K562 (cell line): ENCODE data around the gene RBM4B. TPM values are rescaled to one million over a fixed set of nuclear protein-coding genes. Genes with fewer than 3 reads are reported as not detected.
"Not testable (repeated sequence)": the region's sequence is repeated elsewhere in the genome, so short reads cannot be mapped to it uniquely, and the experiment has no call there.

Experiments used
- ATAC-seq: fragments of 200-7000 bp; cut with Tn5 transposase; 3 replicates; pipeline ENCODE4 v1.9.1; 2020; ENCODE audit warnings: moderate library complexity
- BruUV-seq: library from RNA; stranded (reverse); fragments of 400-500 nt; replicated peaks from 2 replicates; lab custom pipeline; 2021; lab: Mats Ljungman, UMichigan
- CTCF ChIA-PET: fragments of 300-600 bp; formaldehyde crosslinking; extraction: SDS; loops from one replicate; lab custom pipeline; 2021; ENCODE audit warnings: low intra/inter-chr PET ratio; lab: Yijun Ruan, JAX
- POLR2A ChIA-PET: fragments of 300-600, 350-650 bp; sonication (Branson Sonifier 250); formaldehyde crosslinking; extraction: SDS; loops from one replicate; lab custom pipeline; 2021; ENCODE audit warnings: antibody characterized with exemption, inconsistent platforms; lab: Yijun Ruan, JAX
- DNase-seq, 4 experiments: peaks; one replicate each; pipeline versions ENCODE4 v3.0.0 to v3.0.0-alpha.2; 2011 to 2018; ENCODE audit warnings: low spot score in 3 of 4, mixed read lengths in 3 of 4; ENCODE audit errors: extremely low read depth in 1 of 4
- FAIRE-seq: peaks from 2 replicates; lab custom pipeline; 2011; peaks lifted over from hg19 to GRCh38; lab: Jason Lieb, UNC
- H2AFZ ChIP-seq: 2 replicates; pipeline ENCODE4 v1.6.0; 2011; ENCODE audit warnings: low read depth, low read length, control low read depth, inconsistent platforms
- H3K27ac ChIP-seq: fragments of 200-600 bp; 3 replicates; pipeline ENCODE4 v1.8.0; 2011; ENCODE audit warnings: low read depth, mild to moderate bottlenecking, control low read depth, inconsistent platforms, low read length, moderate library complexity, mixed read lengths; ENCODE audit errors: extremely low read depth
- H3K27me3 ChIP-seq, 2 experiments: fragments of 300-600 bp in 1 of 2; 2 replicates in 1 of 2; 3 replicates in 1 of 2; pipeline versions ENCODE4 v1.6.0 to v1.8.0; 2011; ENCODE audit warnings: inconsistent platforms in 2 of 2, low read length in 2 of 2, mild to moderate bottlenecking in 1 of 2, mixed read lengths in 1 of 2, moderate library complexity in 1 of 2; ENCODE audit not compliant: control insufficient read depth in 2 of 2, insufficient read depth in 2 of 2
- H3K36me3 ChIP-seq: fragments of 300-600 bp; 3 replicates; pipeline ENCODE4 v1.8.0; 2011; ENCODE audit warnings: mild to moderate bottlenecking, low read length, inconsistent platforms; ENCODE audit not compliant: control insufficient read depth, insufficient read depth
- H3K4me1 ChIP-seq, 2 experiments: fragments of 200-600 bp in 1 of 2; replicated peaks in 1 of 2; 2 replicates in 1 of 2; 3 replicates in 1 of 2; pipeline versions ENCODE4 v1.5.1 to v1.8.0; 2011; ENCODE audit warnings: inconsistent platforms in 2 of 2, low read length in 2 of 2, mild to moderate bottlenecking in 1 of 2, mixed read lengths in 1 of 2, moderate library complexity in 1 of 2; ENCODE audit not compliant: control insufficient read depth in 2 of 2, insufficient read depth in 2 of 2
- H3K4me2 ChIP-seq: 2 replicates; pipeline ENCODE4 v1.6.1; 2011; ENCODE audit warnings: low read length, control low read depth, inconsistent platforms, mixed read lengths; ENCODE audit not compliant: insufficient read depth
- H3K4me3 ChIP-seq: fragments of 200-600 bp; sonication (generic), shearing (Covaris generic); 2 replicates; pipeline ENCODE4 v1.5.1; 2016; ENCODE audit warnings: control low read depth, inconsistent platforms
- H3K79me2 ChIP-seq: fragments of 200-600 bp; 3 replicates; pipeline ENCODE4 v1.8.0; 2011; ENCODE audit warnings: low read length, inconsistent platforms; ENCODE audit not compliant: control insufficient read depth, insufficient read depth
- H3K9ac ChIP-seq, 2 experiments: 2 replicates each; pipeline versions ENCODE4 v1.6.0 to v1.6.1; 2011; ENCODE audit warnings: low read depth in 2 of 2, low read length in 2 of 2, control low read depth in 1 of 2, inconsistent platforms in 1 of 2, mild to moderate bottlenecking in 1 of 2, mixed read lengths in 1 of 2; ENCODE audit not compliant: insufficient read depth in 1 of 2
- H3K9me1 ChIP-seq: one replicate; pipeline ENCODE4 v1.6.0; 2011; ENCODE audit warnings: inconsistent platforms, mild to moderate bottlenecking, low read length, moderate library complexity; ENCODE audit not compliant: control insufficient read depth, insufficient read depth
- H3K9me3 ChIP-seq: replicated peaks from 2 replicates; pipeline ENCODE4 v1.5.1; 2011; ENCODE audit warnings: low read depth, low read length, inconsistent platforms; ENCODE audit not compliant: control insufficient read depth, insufficient read depth
- H4K20me1 ChIP-seq: replicated peaks from 2 replicates; pipeline ENCODE4 v1.6.1; 2011; ENCODE audit warnings: low read length, inconsistent platforms, mixed read lengths; ENCODE audit not compliant: control insufficient read depth, insufficient read depth
- BHLHE40 ChIP-seq: IDR thresholded peaks from 2 replicates; pipeline ENCODE4 v1.6.1; 2011; ENCODE audit warnings: low read length, improper control_type of control experiment
- CEBPB ChIP-seq: fragments of 450-650 bp; IDR thresholded peaks from 2 replicates; pipeline ENCODE4 v1.6.1; 2016; ENCODE audit warnings: missing genetic modification characterization, missing compliant biosample characterization
- CEBPG ChIP-seq, 3 experiments: fragments of 200-800 bp in 1 of 3; sonication (Bioruptor generic) in 1 of 3; sonication (generic) in 1 of 3; formaldehyde crosslinking in 1 of 3; IDR thresholded peaks in 2 of 3; conservative IDR thresholded peaks in 1 of 3; 2 replicates each; pipeline versions ENCODE4 v1.6.1 to v1.8.0; 2016 to 2022; ENCODE audit warnings: missing compliant biosample characterization in 2 of 3, missing genetic modification characterization in 2 of 3, mild to moderate bottlenecking in 1 of 3, missing genetic modification reagents in 1 of 3
- MTA1 ChIP-seq: fragments of 450-650 bp; IDR thresholded peaks from 2 replicates; pipeline ENCODE4 v1.6.1; 2017; ENCODE audit warnings: borderline replicate concordance
- SP1 ChIP-seq: sonication (generic); formaldehyde crosslinking; IDR thresholded peaks from 2 replicates; pipeline ENCODE4 v1.8.1; 2022; ENCODE audit warnings: mild to moderate bottlenecking, missing genetic modification reagents
- WGBS: fragments of 100-300 bp; shearing (Covaris generic); methylation state at CpG from one replicate; pipeline ENCODE4 v1.1.6; 2016; ENCODE audit warnings: low coverage, mixed read lengths; ENCODE audit not compliant: insufficient coverage; ENCODE audit errors: missing lambda C conversion rate; 5-methylcytosine and 5-hydroxymethylcytosine counted together
- in situ Hi-C: fragments of 300-500 bp; cut with MboI; formaldehyde crosslinking; loops from 4 replicates; pipeline ENCODE4 v1.15.0; 2018; ENCODE audit warnings: inconsistent platforms, mixed read lengths
- intact Hi-C: fragments of 100-400 bp; cut with micrococcal nuclease; formaldehyde crosslinking; loops from 2 replicates; pipeline ENCODE4 v1.14.2; 2022
- polyA plus RNA-seq, 8 experiments: library from polyadenylated mRNA; depleted of rRNA in 4 of 8; stranded (reverse) in 5 of 8; unstranded in 3 of 8; fragments of >200 nt; fragmentation: Nextera tagmentation in 2 of 8; fragmentation: Illumina TruSeq in 1 of 8; extraction: Ambion mirVana in 2 of 8; extraction: Trizol in 1 of 8; gene quantifications; 2 replicates each; pipeline versions ENCODE4 v1.2.1 to v1.2.3, GENCODE V29; 2011 to 2014; ENCODE audit warnings: inconsistent platforms in 1 of 8, missing spikeins in 1 of 8
- total RNA-seq, 7 experiments: library from RNA; depleted of rRNA in 6 of 7; stranded (reverse); fragments of >200 nt in 6 of 7; fragmentation: Illumina TruSeq in 2 of 7; extraction: Trizol in 2 of 7; gene quantifications; 2 replicates each; pipeline versions ENCODE4 v1.2.1 to v1.2.3, GENCODE V29; 2011 to 2021; ENCODE audit warnings: low replicate concordance in 1 of 7

Gene RBM4B
- total and polyA plus RNA-seq, 9 of the 15 experiments (the other 6 are each of a cell fraction or from before 2014, with no cell fraction given) = 14.6 to 39.9 (median 23.3) TPM

- H3K36me3 ChIP-seq = peaks cover 8% of the 10 kb centered on the region; the same call in 1 of the 3 replicates
- no peak overlapping the region for H2AFZ ChIP-seq
- TF ChIP-seq MTA1 = no peak
- no peak for TF ChIP-seq BHLHE40
- TF ChIP-seq SP1 (CRISPR knock-in tag) = peak; percentile 4; the same call in 1 of the 2 replicates
- H3K27ac ChIP-seq = no peak overlapping the region
- no peak for ATAC-seq
- H3K79me2 ChIP-seq = peaks cover 22% of the 10 kb centered on the region
- in situ Hi-C loops = no loop called here
- intact Hi-C loops = no loop called here
- no peak for FAIRE-seq
- H4K20me1 ChIP-seq = no peaks in the 10 kb centered on the region; the same call in 1 of the 2 replicates
- no peak overlapping the region for H3K4me3 ChIP-seq
- WGBS = 76% methylated on average over 1 of the region's 1 CpG
- peaks cover 32 to 34% of the 10 kb centered on the region in 2 experiments; a peak in 4 of 5 replicates for H3K4me1 ChIP-seq
- ChIA-PET POLR2A (interaction anchor here (0.6 to 2.0 kb wide), 9 partner anchors 11 to 327 kb away, joined by 3 to 15 read pairs (median 4); partner anchors contain the start of genes CTSF and RBM4B), CTCF (no interaction called here)
- H3K9ac ChIP-seq = no peak overlapping the region
- H3K4me2 ChIP-seq = no peak overlapping the region
- no peaks in the 10 kb centered on the region for H3K27me3 ChIP-seq
- no peaks in the 10 kb centered on the region for H3K9me1 ChIP-seq
- no peaks in the 10 kb centered on the region for H3K9me3 ChIP-seq
- no TSS peak for BruUV-seq
- no peak for DNase-seq
These were observed 47.4 kb upstream of the RBM4B start for GRCh38 chr11:66725114-66725513.

- ATAC-seq, H3K4me3 ChIP-seq, BruUV-seq, in situ Hi-C loops, DNase-seq, H3K27ac ChIP-seq, intact Hi-C loops, H3K27me3 ChIP-seq, H2AFZ ChIP-seq, CTCF ChIA-PET, H3K9me1 ChIP-seq, H3K4me2 ChIP-seq, H4K20me1 ChIP-seq, H3K9me3 ChIP-seq: not testable (repeated sequence)
- peak; percentile 46 for FAIRE-seq
- H3K36me3 ChIP-seq = peaks cover 17% of the 10 kb centered on the region; the same call in 2 of the 3 replicates
- H3K9ac ChIP-seq = peak overlapping the region in 1 of 2 experiments; percentile 14; a peak in 1 of 4 replicates
- peak; percentile 37; the same call in 1 of the 2 replicates for TF ChIP-seq CEBPG (CRISPR knock-in tag; IDR thresholded peaks at IDR 0.05)
- 0 out of 4 replicates have a peak, but pooled peaks of 1 of the 2 experiments have one; percentile 27 for TF ChIP-seq CEBPG (tag; conservative IDR thresholded peaks at IDR 0.05 in 1 of 2, IDR thresholded peaks at IDR 0.05 in 1 of 2)
- peak; percentile 90 for TF ChIP-seq CEBPB (tag)
- POLR2A ChIA-PET = interaction anchor here (0.6 to 1.5 kb wide), 3 partner anchors 12 to 328 kb away, joined by 4 to 6 read pairs (median 4); no protein-coding TSS in a partner anchor
- 82% methylated on average over 5 of the region's 5 CpGs for WGBS
- H3K4me1 ChIP-seq = peaks cover 31 to 33% of the 10 kb centered on the region in 2 experiments; a peak in 4 of 5 replicates
- peaks cover 22% of the 10 kb centered on the region for H3K79me2 ChIP-seq
These were observed 46.5 kb upstream of the RBM4B start for GRCh38 chr11:66724167-66724566.
